Keratinocyte (primary cell): ENCODE data around the gene RAET1G. TPM values are rescaled to one million over a fixed set of nuclear protein-coding genes. Genes with fewer than 3 reads are reported as not detected.
A peak's percentile ranks its signal among the peaks of the same experiment; 100 is the strongest.

Source experiments
- DNase-seq: peaks from one replicate; pipeline ENCODE4 v3.0.0-alpha.2; 2011; ENCODE audit warnings: low read depth, missing footprints, low spot score
- FAIRE-seq: peaks from 2 replicates; lab custom pipeline; 2011; peaks lifted over from hg19 to GRCh38; lab: Jason Lieb, UNC
- H2AFZ ChIP-seq: 2 replicates; pipeline ENCODE4 v1.6.0; 2012; ENCODE audit warnings: low read length, control low read depth, inconsistent platforms; ENCODE audit not compliant: control insufficient read depth
- H3K27ac ChIP-seq: 2 replicates; pipeline ENCODE4 v1.5.1; 2011; ENCODE audit warnings: low read length; ENCODE audit not compliant: control insufficient read depth, insufficient read depth
- H3K27me3 ChIP-seq: 3 replicates; pipeline ENCODE4 v1.6.0; 2011; ENCODE audit warnings: low read length; ENCODE audit not compliant: control insufficient read depth, insufficient read depth; ENCODE audit errors: extremely low read depth
- H3K36me3 ChIP-seq, 2 experiments: 2 replicates in 1 of 2; 3 replicates in 1 of 2; pipeline ENCODE4 v1.5.1; 2011; ENCODE audit warnings: low read length in 2 of 2, mild to moderate bottlenecking in 1 of 2; ENCODE audit not compliant: control insufficient read depth in 2 of 2, insufficient read depth in 2 of 2; ENCODE audit errors: extremely low read depth in 1 of 2
- H3K4me1 ChIP-seq: 3 replicates; pipeline ENCODE4 v1.5.1; 2011; ENCODE audit warnings: low read length; ENCODE audit not compliant: control insufficient read depth, insufficient read depth; ENCODE audit errors: extremely low read depth
- H3K4me2 ChIP-seq: 3 replicates; pipeline ENCODE4 v1.6.0; 2011; ENCODE audit warnings: low read depth, low read length; ENCODE audit not compliant: control insufficient read depth, insufficient read depth; ENCODE audit errors: extremely low read depth
- H3K4me3 ChIP-seq, 3 experiments: fragments of 200-600 bp in 1 of 3; sonication (generic) in 1 of 3; 2 replicates in 2 of 3; 3 replicates in 1 of 3; pipeline ENCODE4 v1.5.1; 2011 to 2016; ENCODE audit warnings: low read length in 3 of 3, mild to moderate bottlenecking in 3 of 3, control low read depth in 2 of 3, inconsistent platforms in 1 of 3, low read depth in 1 of 3, mixed read lengths in 1 of 3, mixed run types in 1 of 3, moderate library complexity in 1 of 3; ENCODE audit not compliant: control insufficient read depth in 2 of 3, insufficient read depth in 2 of 3; ENCODE audit errors: extremely low read depth in 1 of 3
- H3K79me2 ChIP-seq: 2 replicates; pipeline ENCODE4 v1.6.0; 2012; ENCODE audit warnings: low read length; ENCODE audit not compliant: control insufficient read depth, insufficient read depth
- H3K9ac ChIP-seq: 3 replicates; pipeline ENCODE4 v1.6.0; 2011; ENCODE audit warnings: low read length; ENCODE audit not compliant: control insufficient read depth, insufficient read depth; ENCODE audit errors: extremely low read depth
- H3K9me1 ChIP-seq: 3 replicates; pipeline ENCODE4 v1.6.0; 2011; ENCODE audit warnings: low read length; ENCODE audit not compliant: control insufficient read depth, insufficient read depth; ENCODE audit errors: extremely low read depth
- H3K9me3 ChIP-seq: 2 replicates; pipeline ENCODE4 v1.5.1; 2012; ENCODE audit warnings: low read depth, low read length; ENCODE audit not compliant: control insufficient read depth
- H4K20me1 ChIP-seq: 3 replicates; pipeline ENCODE4 v1.6.0; 2011; ENCODE audit warnings: low read length; ENCODE audit not compliant: control insufficient read depth, insufficient read depth; ENCODE audit errors: extremely low read depth
- CTCF ChIP-seq, 3 experiments: IDR thresholded peaks in 1 of 3; conservative IDR thresholded peaks in 1 of 3; optimal IDR thresholded peaks in 1 of 3; 2 replicates in 2 of 3; 3 replicates in 1 of 3; pipeline versions ENCODE3 to v1.5.1; 2011; ENCODE audit warnings: low read length in 3 of 3, mild to moderate bottlenecking in 3 of 3, moderate library complexity in 2 of 3, control low read depth in 1 of 3, inconsistent platforms in 1 of 3; ENCODE audit not compliant: insufficient read depth in 2 of 3; ENCODE audit errors: extremely low read depth in 1 of 3
- EZH2 ChIP-seq: IDR thresholded peaks from one replicate; pipeline ENCODE4 v1.6.1; 2012; ENCODE audit warnings: inconsistent platforms, mild to moderate bottlenecking, low read length, moderate library complexity
- dilution Hi-C: fragments of 300-500 bp; cut with MboI; formaldehyde crosslinking; loops from one replicate; pipeline ENCODE4 v1.7.0; 2020; ENCODE audit warnings: low sequenced_read_pairs; ENCODE audit not compliant: extremely low pct_ligation_motif_present
- polyA plus RNA-seq, 5 experiments: library from polyadenylated mRNA; depleted of rRNA in 3 of 5; stranded (reverse) in 3 of 5; stranded (forward) in 1 of 5; unstranded in 1 of 5; fragments of >200 nt; gene quantifications; 1 replicate in 1 of 5; 2 replicates in 3 of 5; 3 replicates in 1 of 5; pipeline versions ENCODE4 v1.2.1 to v1.2.3, GENCODE V29; 2011 to 2012; ENCODE audit warnings: missing spikeins in 2 of 5, low read depth in 1 of 5, low replicate concordance in 1 of 5

The RAET1G gene
- polyA plus RNA-seq, 1 donor (not counting 4 experiments of a cell fraction or from before 2014, with no cell fraction given), result 16.4 TPM

GRCh38 chr6:149918151-149918905 is 4.6 kb downstream of the RAET1G start:
- dilution Hi-C loops, result no loop called here
- H4K20me1 ChIP-seq, result no peaks in the 10 kb centered on the region
- H3K9me3 ChIP-seq, result no peaks in the 10 kb centered on the region
- no peaks in the 10 kb centered on the region for H3K27me3 ChIP-seq
- no peak for TF ChIP-seq EZH2
- no peak for TF ChIP-seq CTCF (optimal IDR thresholded peaks at IDR 0.05 in 1 of 3, IDR thresholded peaks at IDR 0.05 in 1 of 3, conservative IDR thresholded peaks at IDR 0.05 in 1 of 3; ENCODE audit: extremely low read depth in 1 of 3, insufficient read depth in 2 of 3, low read length in 3 of 3)
- H3K79me2 ChIP-seq, result no peaks in the 10 kb centered on the region
- no peak overlapping the region for H3K4me2 ChIP-seq
- no peak overlapping the region for H3K4me3 ChIP-seq
- no peak overlapping the region for H3K27ac ChIP-seq
- DNase-seq (no peak), FAIRE-seq (no peak)
- H2AFZ ChIP-seq, result no peak overlapping the region
- H3K36me3 ChIP-seq, result peaks cover 0 to 4% of the 10 kb centered on the region in 2 experiments
- no peak overlapping the region for H3K9ac ChIP-seq
- peaks cover 14% of the 10 kb centered on the region for H3K4me1 ChIP-seq
- H3K9me1 ChIP-seq, result no peaks in the 10 kb centered on the region

- dilution Hi-C loops, result no loop called here
- H3K4me1 ChIP-seq, result peaks cover 11% of the 10 kb centered on the region
- peak overlapping the region; percentile 27 for H3K4me2 ChIP-seq
- no peak overlapping the region for H3K9ac ChIP-seq
- FAIRE-seq (no peak), DNase-seq (no peak)
- H3K36me3 ChIP-seq, result peaks cover 0 to 4% of the 10 kb centered on the region in 2 experiments
- H2AFZ ChIP-seq, result no peak overlapping the region
- H3K4me3 ChIP-seq, result no peak overlapping the region
- no peaks in the 10 kb centered on the region for H3K79me2 ChIP-seq
- no peaks in the 10 kb centered on the region for H3K9me3 ChIP-seq
- H4K20me1 ChIP-seq, result no peaks in the 10 kb centered on the region
- TF ChIP-seq CTCF (optimal IDR thresholded peaks at IDR 0.05 in 1 of 3, IDR thresholded peaks at IDR 0.05 in 1 of 3, conservative IDR thresholded peaks at IDR 0.05 in 1 of 3; ENCODE audit: extremely low read depth in 1 of 3, insufficient read depth in 2 of 3, low read length in 3 of 3), result no peak
- TF ChIP-seq EZH2, result no peak
- no peak overlapping the region for H3K27ac ChIP-seq
- H3K27me3 ChIP-seq, result no peaks in the 10 kb centered on the region
- no peaks in the 10 kb centered on the region for H3K9me1 ChIP-seq
Observed at GRCh38 chr6:149917679-149918078, 5.2 kb downstream of the RAET1G start.
